Measurements from ENCODE around the gene NTF4.
"Not testable (repeated sequence)": the region's sequence is repeated elsewhere in the genome, so short reads cannot be mapped to it uniquely, and the experiment has no call there.

NTF4 gene

GRCh38 chr19:49057636-49058234 is 6.9 kb downstream of the NTF4 start, which contains the start of gene CGB7:
TSS of gene CGB7 (minus strand) at chr19:49057749. CDS start at chr19:49055375, 2,374 bp downstream.
- no peak for DNase-seq (ENCODE audit: low read depth in 1 of 2, low spot score in 1 of 2)

- not testable (repeated sequence) for DNase-seq (ENCODE audit: low read depth in 1 of 2, low spot score in 1 of 2)
Measured at GRCh38 chr19:49056902-49057596, 7.6 kb downstream of the NTF4 start.

GRCh38 chr19:49056101-49056901 is 8.3 kb downstream of the NTF4 start:
- DNase-seq (ENCODE audit: low read depth in 1 of 2, low spot score in 1 of 2), result peak; percentile 16 to 23

- not testable (repeated sequence) for DNase-seq (ENCODE audit: low read depth in 1 of 2, low spot score in 1 of 2)
Measured at GRCh38 chr19:49050376-49051033, 14.1 kb downstream of the NTF4 start.

- not testable (repeated sequence) for DNase-seq (ENCODE audit: low read depth in 1 of 2, low spot score in 1 of 2)
Measured at GRCh38 chr19:49049834-49050233, 14.8 kb downstream of the NTF4 start.

- DNase-seq (ENCODE audit: low read depth in 1 of 2, low spot score in 1 of 2), result not testable (repeated sequence)
Measured at GRCh38 chr19:49049011-49049410, 15.6 kb downstream of the NTF4 start, which contains the start of gene CGB8. TSS of gene CGB8 (minus strand) at chr19:49049111. CDS start at chr19:49048739, 372 bp downstream.

GRCh38 chr19:49043548-49043947 is 21.1 kb downstream of the NTF4 start, which contains the start of gene CGB5:
TSS of gene CGB5 (plus strand) at chr19:49043848. CDS start at chr19:49044210, 362 bp downstream.
- DNase-seq (ENCODE audit: low read depth in 1 of 2, low spot score in 1 of 2), result not testable (repeated sequence)

GRCh38 chr19:49042666-49043065 is 22.0 kb downstream of the NTF4 start:
- not testable (repeated sequence) for DNase-seq (ENCODE audit: low read depth in 1 of 2, low spot score in 1 of 2)

GRCh38 chr19:49042177-49042576 is 22.4 kb downstream of the NTF4 start:
- DNase-seq (ENCODE audit: low read depth in 1 of 2, low spot score in 1 of 2), result no peak

GRCh38 chr19:49039736-49040135 is 24.9 kb downstream of the NTF4 start:
- DNase-seq (ENCODE audit: low read depth in 1 of 2, low spot score in 1 of 2), result not testable (repeated sequence)

- not testable (repeated sequence) for DNase-seq (ENCODE audit: low read depth in 1 of 2, low spot score in 1 of 2)
Measured at GRCh38 chr19:49038557-49039276, 25.9 kb downstream of the NTF4 start.

- not testable (repeated sequence) for DNase-seq (ENCODE audit: low read depth in 1 of 2, low spot score in 1 of 2)
Measured at GRCh38 chr19:49038111-49038510, 26.5 kb downstream of the NTF4 start.

GRCh38 chr19:49036815-49037214 is 27.8 kb downstream of the NTF4 start, which contains the start of gene CGB1:
TSS of gene CGB1 (minus strand) at chr19:49036895. CDS start at chr19:49036711, 184 bp downstream.
- DNase-seq (ENCODE audit: low read depth in 1 of 2, low spot score in 1 of 2), result not testable (repeated sequence)

- DNase-seq (ENCODE audit: low read depth in 1 of 2, low spot score in 1 of 2), result peak in 1 of 2 donors; percentile 57
Measured at GRCh38 chr19:49031642-49032301, 32.8 kb downstream of the NTF4 start, which contains the start of gene CGB2. TSS of gene CGB2 (plus strand) at chr19:49031890. CDS start at chr19:49032096, 206 bp downstream.

- DNase-seq (ENCODE audit: low read depth in 1 of 2, low spot score in 1 of 2), result not testable (repeated sequence)
Measured at GRCh38 chr19:49030323-49030722, 34.3 kb downstream of the NTF4 start.

- DNase-seq (ENCODE audit: low read depth in 1 of 2, low spot score in 1 of 2), result not testable (repeated sequence)
Measured at GRCh38 chr19:49029749-49030148, 34.9 kb downstream of the NTF4 start.

- not testable (repeated sequence) for DNase-seq (ENCODE audit: low read depth in 1 of 2, low spot score in 1 of 2)
Measured at GRCh38 chr19:49028686-49029085, 35.9 kb downstream of the NTF4 start.

GRCh38 chr19:49025599-49025998 is 39.0 kb downstream of the NTF4 start:
- DNase-seq (ENCODE audit: low read depth in 1 of 2, low spot score in 1 of 2), result not testable (repeated sequence)

GRCh38 chr19:49025088-49025487 is 39.5 kb downstream of the NTF4 start:
- DNase-seq (ENCODE audit: low read depth in 1 of 2, low spot score in 1 of 2), result not testable (repeated sequence)

All from activated T-helper 1 cell treated with anti-CD3 and anti-CD28 coated beads, Interleukin-2, amount 50 U/mL, for 16 hours (primary cell).